OCI-M2 (cell line): Measurements from ENCODE around the gene CDH19.

Experiments
- DNase-seq: peaks from one replicate; lab custom pipeline; 2025; ENCODE audit not compliant: unreplicated experiment; lab: John Stamatoyannopoulos, UW

Gene CDH19

GRCh38 chr18:66571845-66572244 is 32.0 kb downstream of the CDH19 start:
- DNase-seq = no peak

- DNase-seq = no peak
Measured at GRCh38 chr18:66566616-66567015, 37.3 kb downstream of the CDH19 start.

GRCh38 chr18:66564236-66564635 is 39.7 kb downstream of the CDH19 start:
- DNase-seq = no peak

GRCh38 chr18:66562279-66562678 is 41.6 kb downstream of the CDH19 start:
- DNase-seq = no peak

- no peak for DNase-seq
Measured at GRCh38 chr18:66560094-66560493, 43.8 kb downstream of the CDH19 start.

- DNase-seq = no peak
Measured at GRCh38 chr18:66558773-66559172, 45.1 kb downstream of the CDH19 start.

- DNase-seq = no peak
Measured at GRCh38 chr18:66557091-66557490, 46.8 kb downstream of the CDH19 start.

GRCh38 chr18:66555585-66555984 is 48.3 kb downstream of the CDH19 start:
- DNase-seq = no peak

GRCh38 chr18:66553824-66554223 is 50.1 kb downstream of the CDH19 start:
- no peak for DNase-seq

GRCh38 chr18:66550366-66550765 is 53.5 kb downstream of the CDH19 start:
- no peak for DNase-seq

- DNase-seq = no peak
Measured at GRCh38 chr18:66548747-66549146, 55.1 kb downstream of the CDH19 start.

- no peak for DNase-seq
Measured at GRCh38 chr18:66534110-66534509, 69.8 kb downstream of the CDH19 start.

GRCh38 chr18:66533693-66534092 is 70.2 kb downstream of the CDH19 start:
- DNase-seq = no peak

GRCh38 chr18:66523219-66523991 is 80.5 kb downstream of the CDH19 start:
- no peak for DNase-seq

- DNase-seq = no peak
Measured at GRCh38 chr18:66513996-66514395, 89.9 kb downstream of the CDH19 start.

- no peak for DNase-seq
Measured at GRCh38 chr18:66511792-66512191, 92.1 kb downstream of the CDH19 start.

GRCh38 chr18:66511289-66511688 is 92.6 kb downstream of the CDH19 start:
- DNase-seq = no peak

GRCh38 chr18:66510357-66511045 is 93.4 kb downstream of the CDH19 start:
- no peak for DNase-seq

- DNase-seq = no peak
Measured at GRCh38 chr18:66508937-66509336, 95.0 kb downstream of the CDH19 start.

- DNase-seq = no peak
Measured at GRCh38 chr18:66506178-66506577, 97.7 kb downstream of the CDH19 start.

- DNase-seq = no peak
Measured at GRCh38 chr18:66497351-66497750, 106.5 kb downstream of the CDH19 start.

- peak; percentile 28 for DNase-seq
Measured at GRCh38 chr18:66495844-66496243, 108.0 kb downstream of the CDH19 start.

- no peak for DNase-seq
Measured at GRCh38 chr18:66473882-66474281, 130.0 kb downstream of the CDH19 start.
